ENCODE data around the gene RAET1E. TPM values are rescaled to one million over a fixed set of nuclear protein-coding genes. Genes with fewer than 3 reads are reported as not detected.
"Not testable (repeated sequence)": the region's sequence is repeated elsewhere in the genome, so short reads cannot be mapped to it uniquely, and the experiment has no call there.

The RAET1E gene
- total and polyA plus RNA-seq, 2 experiments from 2014 or later = 8.1 to 10.4 TPM

DNA sequence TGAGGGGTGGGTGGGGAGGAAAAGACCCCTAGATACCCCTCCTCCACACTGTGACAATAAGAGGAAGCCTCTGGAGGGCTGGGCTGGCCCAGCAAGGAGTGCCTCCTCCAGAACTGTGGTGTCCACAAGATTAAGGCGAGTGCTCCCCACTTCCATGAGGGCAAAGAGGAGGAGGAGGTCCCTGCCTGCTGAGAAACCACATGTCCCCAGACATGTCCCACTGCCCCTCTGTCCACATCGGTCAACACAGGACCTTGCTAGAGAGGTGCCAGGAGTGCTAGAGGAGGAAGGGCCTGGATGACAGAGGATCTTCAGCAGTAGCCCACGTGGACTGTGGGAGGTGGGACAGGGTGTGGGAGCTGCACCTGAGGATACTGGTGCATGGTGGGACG lies 21.9 kb upstream of the RAET1E start:
- no peak for TF ChIP-seq EZH2 (IDR thresholded peaks at IDR 0.05; ENCODE audit: insufficient read depth, poor library complexity, severe bottlenecking)
- no peak for TF ChIP-seq EZH2phosphoT487 (IDR thresholded peaks at IDR 0.05; ENCODE audit: insufficient read depth, low read depth)
- no peak overlapping the region for H3K4me3 ChIP-seq
- H4K20me1 ChIP-seq (ENCODE audit: insufficient read depth) = no peaks in the 10 kb centered on the region
- WGBS, 2 experiments (ENCODE audit: low coverage in 1 of 2, low lambda C conversion rate in 2 of 2, missing lambda C conversion rate in 2 of 2) = 80% methylated on average over 4 of the region's 4 CpGs
- no peak for DNase-seq
- no peak overlapping the region for H3K4me2 ChIP-seq (ENCODE audit: unreplicated experiment)
- no peaks in the 10 kb centered on the region for H3K36me3 ChIP-seq (ENCODE audit: low read depth)
- no peaks in the 10 kb centered on the region for H3K79me2 ChIP-seq (ENCODE audit: insufficient read depth)
- no peaks in the 10 kb centered on the region for H3K4me1 ChIP-seq (ENCODE audit: insufficient read depth)
- H3K9me3 ChIP-seq (ENCODE audit: low read depth) = no peaks in the 10 kb centered on the region
- H3K9me2 ChIP-seq (ENCODE audit: insufficient read depth) = no peaks in the 10 kb centered on the region
- H3K9ac ChIP-seq = no peak overlapping the region
- H3K27me3 ChIP-seq (replicated peaks; ENCODE audit: insufficient read depth) = no peaks in the 10 kb centered on the region
- H3F3A ChIP-seq (ENCODE audit: insufficient read depth) = no peaks in the 10 kb centered on the region
- H3K27ac ChIP-seq = no peak overlapping the region
- no peak overlapping the region for H2AFZ ChIP-seq
- in situ Hi-C loops (cut with MboI) = loop anchor here (5.0 kb wide), 1 partner anchor 88 kb away; no protein-coding TSS in a partner anchor

DNA sequence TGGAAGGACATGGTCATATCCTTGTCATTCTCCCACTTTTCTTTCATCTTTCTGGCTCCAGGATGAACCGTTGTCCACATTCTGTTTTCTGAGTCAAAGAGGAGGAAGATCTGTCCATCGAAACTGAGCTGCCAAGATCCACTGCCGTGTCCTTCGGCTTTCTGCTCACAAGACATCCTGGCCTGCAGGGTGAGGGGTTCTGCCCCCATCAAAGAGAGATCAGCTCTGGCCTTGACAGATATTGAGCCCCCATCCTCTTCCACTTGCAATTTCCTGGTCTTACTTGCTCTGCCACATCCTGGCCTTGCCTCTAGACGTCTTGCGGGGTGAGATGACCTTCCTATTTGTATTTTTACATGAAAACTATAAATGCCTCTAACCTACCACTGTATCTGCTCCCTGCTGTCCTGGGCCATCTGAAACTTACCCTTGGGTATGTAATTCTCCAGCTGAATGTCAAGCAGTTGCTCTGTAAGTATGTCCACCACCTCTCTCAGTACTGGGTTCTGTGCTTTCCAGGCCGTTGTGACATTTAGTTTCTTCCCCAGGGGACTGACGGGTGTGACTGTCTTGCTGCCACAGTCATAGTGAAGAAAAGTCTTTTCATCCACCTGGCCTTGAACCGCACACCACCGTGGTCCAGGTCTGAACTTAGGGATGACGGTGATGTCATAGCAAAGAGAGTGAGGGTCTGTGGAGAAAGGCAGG lies 21.4 kb upstream of the RAET1E start:
- in situ Hi-C loops (cut with MboI); H3K9me3 ChIP-seq (ENCODE audit: low read depth); H3K4me1 ChIP-seq (ENCODE audit: insufficient read depth); H3K36me3 ChIP-seq (ENCODE audit: low read depth); H3K27ac ChIP-seq; H4K20me1 ChIP-seq (ENCODE audit: insufficient read depth); H2AFZ ChIP-seq; H3K79me2 ChIP-seq (ENCODE audit: insufficient read depth); H3K27me3 ChIP-seq (replicated peaks; ENCODE audit: insufficient read depth); H3K9me2 ChIP-seq (ENCODE audit: insufficient read depth); DNase-seq; H3F3A ChIP-seq (ENCODE audit: insufficient read depth); H3K4me3 ChIP-seq; H3K4me2 ChIP-seq (ENCODE audit: unreplicated experiment); H3K9ac ChIP-seq: not testable (repeated sequence)
- WGBS, 2 experiments (ENCODE audit: low coverage in 1 of 2, low lambda C conversion rate in 2 of 2, missing lambda C conversion rate in 2 of 2) = 79 to 83% methylated on average over 11 of the region's 11 CpGs

DNA sequence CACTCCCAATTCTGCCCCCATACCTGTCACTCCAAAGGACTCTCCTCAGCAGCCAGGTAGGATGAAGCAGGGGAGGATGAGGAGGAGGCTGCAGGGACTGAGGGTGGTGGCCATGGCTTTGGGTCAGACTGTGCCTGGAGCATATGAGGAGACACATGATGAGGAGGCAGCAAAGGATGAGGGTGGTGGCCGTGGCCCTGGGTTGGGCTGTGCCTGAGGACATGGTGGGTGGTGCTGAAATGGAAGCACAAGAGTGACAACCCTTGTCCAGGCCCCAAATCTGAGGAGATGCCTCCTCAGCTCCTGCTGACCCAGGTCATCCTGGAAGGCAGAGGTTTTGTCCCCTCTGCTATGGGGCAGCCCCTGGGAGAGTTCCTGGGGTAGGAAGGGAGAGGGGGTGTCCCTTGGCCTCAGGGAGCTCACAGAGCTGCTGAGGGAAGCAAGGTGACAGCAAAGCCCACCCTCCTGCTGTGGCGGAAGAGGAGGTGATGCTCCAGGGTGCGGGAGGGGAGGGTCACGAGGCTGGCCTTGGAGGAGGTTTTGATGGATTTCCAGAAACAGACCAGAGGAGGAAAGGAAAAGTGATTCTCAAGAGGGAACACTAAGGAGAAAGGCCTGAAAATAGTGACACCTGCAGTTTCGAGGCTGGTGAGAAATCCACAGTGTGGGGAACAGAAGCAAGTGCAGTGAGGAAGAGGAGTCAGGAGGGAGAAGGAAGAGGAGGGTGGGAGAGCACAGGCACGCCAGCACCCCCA lies 20.4 kb upstream of the RAET1E start:
- no peak for TF ChIP-seq EZH2phosphoT487 (IDR thresholded peaks at IDR 0.05; ENCODE audit: insufficient read depth, low read depth)
- TF ChIP-seq EZH2 (IDR thresholded peaks at IDR 0.05; ENCODE audit: insufficient read depth, poor library complexity, severe bottlenecking) = no peak
- Histone ChIP-seq H3K4me1 (ENCODE audit: insufficient read depth) (no peaks in the 10 kb centered on the region), H3K9me3 (ENCODE audit: low read depth) (no peaks in the 10 kb centered on the region), H3K9me2 (ENCODE audit: insufficient read depth) (no peaks in the 10 kb centered on the region), H2AFZ (no peak overlapping the region), H3K9ac (no peak overlapping the region), H3K36me3 (ENCODE audit: low read depth) (no peaks in the 10 kb centered on the region), H3K4me3 (no peak overlapping the region), H3K27ac (no peak overlapping the region), H3F3A (ENCODE audit: insufficient read depth) (no peaks in the 10 kb centered on the region), H3K79me2 (ENCODE audit: insufficient read depth) (no peaks in the 10 kb centered on the region), H4K20me1 (ENCODE audit: insufficient read depth) (no peaks in the 10 kb centered on the region), H3K4me2 (ENCODE audit: unreplicated experiment) (no peak overlapping the region), H3K27me3 (replicated peaks; ENCODE audit: insufficient read depth) (no peaks in the 10 kb centered on the region)
- no peak for DNase-seq
- WGBS, 2 experiments (ENCODE audit: low coverage in 1 of 2, low lambda C conversion rate in 2 of 2, missing lambda C conversion rate in 2 of 2) = 88 to 90% methylated on average over 6 of the region's 6 CpGs
- in situ Hi-C loops (cut with MboI) = no loop called here

DNA sequence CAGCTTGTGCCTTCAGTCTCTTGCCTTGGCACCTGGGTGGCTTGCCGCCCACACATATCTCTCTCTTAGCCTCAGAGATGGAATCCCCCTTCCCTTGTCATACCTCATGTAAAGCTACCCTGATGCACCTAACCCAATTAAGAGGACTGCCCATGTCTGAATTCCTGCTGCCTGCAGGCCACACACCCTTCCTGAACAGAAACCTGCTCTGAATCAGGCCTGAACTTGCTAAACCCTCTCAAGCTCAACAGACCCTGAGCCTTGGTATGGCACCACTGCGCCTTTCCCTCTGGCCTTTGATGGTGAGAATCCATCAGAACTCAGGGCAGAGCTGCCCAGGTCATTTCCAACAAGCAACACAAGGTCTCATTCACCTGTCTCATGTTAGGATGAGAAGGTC lies 19.8 kb upstream of the RAET1E start:
- 87 to 93% methylated on average over 2 of the region's 2 CpGs for WGBS, 2 experiments (ENCODE audit: low coverage in 1 of 2, low lambda C conversion rate in 2 of 2, missing lambda C conversion rate in 2 of 2)
- Histone ChIP-seq H2AFZ (no peak overlapping the region), H3K4me2 (ENCODE audit: unreplicated experiment) (no peak overlapping the region), H3K27ac (no peak overlapping the region), H3K27me3 (replicated peaks; ENCODE audit: insufficient read depth) (no peaks in the 10 kb centered on the region), H3K36me3 (ENCODE audit: low read depth) (no peaks in the 10 kb centered on the region), H3K4me3 (no peak overlapping the region), H3K9ac (no peak overlapping the region), H3K79me2 (ENCODE audit: insufficient read depth) (no peaks in the 10 kb centered on the region), H3F3A (ENCODE audit: insufficient read depth) (no peaks in the 10 kb centered on the region), H3K4me1 (ENCODE audit: insufficient read depth) (no peaks in the 10 kb centered on the region), H3K9me3 (ENCODE audit: low read depth) (no peaks in the 10 kb centered on the region), H3K9me2 (ENCODE audit: insufficient read depth) (no peaks in the 10 kb centered on the region), H4K20me1 (ENCODE audit: insufficient read depth) (no peaks in the 10 kb centered on the region)
- DNase-seq = no peak
- no peak for TF ChIP-seq EZH2phosphoT487 (IDR thresholded peaks at IDR 0.05; ENCODE audit: insufficient read depth, low read depth)
- TF ChIP-seq EZH2 (IDR thresholded peaks at IDR 0.05; ENCODE audit: insufficient read depth, poor library complexity, severe bottlenecking) = no peak
- in situ Hi-C loops (cut with MboI) = no loop called here
